GM20000 (cell line): Measurements from ENCODE around the gene RIMBP2.
"Not testable (repeated sequence)": the region's sequence is repeated elsewhere in the genome, so short reads cannot be mapped to it uniquely, and the experiment has no call there.

Source experiments
- DNase-seq: peaks from one replicate; pipeline ENCODE4 v3.0.0; 2012; ENCODE audit warnings: low spot score
- CTCF ChIP-seq: IDR thresholded peaks from 2 replicates; pipeline ENCODE4 v1.5.1; 2012; ENCODE audit warnings: mild to moderate bottlenecking, control low read depth; ENCODE audit errors: extremely low read depth, missing control alignments

Gene RIMBP2

GRCh38 chr12:130696379-130697100 is 19.6 kb downstream of the RIMBP2 start:
- no peak for TF ChIP-seq CTCF
- DNase-seq = no peak

GRCh38 chr12:130695061-130695460 is 21.0 kb downstream of the RIMBP2 start:
- DNase-seq = no peak
- TF ChIP-seq CTCF = no peak

- no peak for DNase-seq
- no peak for TF ChIP-seq CTCF
Observed at GRCh38 chr12:130689408-130690405, 26.4 kb downstream of the RIMBP2 start.

- DNase-seq = not testable (repeated sequence)
Observed at GRCh38 chr12:130688999-130689398, 27.1 kb downstream of the RIMBP2 start.

GRCh38 chr12:130687796-130688778 is 28.0 kb downstream of the RIMBP2 start:
- DNase-seq = no peak
- no peak for TF ChIP-seq CTCF

- no peak for TF ChIP-seq CTCF
- DNase-seq = no peak
Observed at GRCh38 chr12:130687190-130687589, 28.9 kb downstream of the RIMBP2 start.

- DNase-seq = no peak
- TF ChIP-seq CTCF = no peak
Observed at GRCh38 chr12:130686511-130686991, 29.5 kb downstream of the RIMBP2 start.
